Glutamatergic neuron (in vitro differentiated cells): ENCODE measurements around the gene SRPK3. TPM values are rescaled to one million over a fixed set of nuclear protein-coding genes. Genes with fewer than 3 reads are reported as not detected.

Experiments
- DNase-seq: peaks from one replicate; pipeline ENCODE4 v3.0.0; 2022
- H3K27ac Mint-ChIP-seq: one replicate; pipeline ENCODE4 v1.8.0; 2020; ENCODE audit warnings: mild to moderate bottlenecking, mixed read lengths, inconsistent platforms; ENCODE audit not compliant: unreplicated experiment
- H3K27me3 Mint-ChIP-seq: one replicate; pipeline ENCODE4 v1.8.0; 2020; ENCODE audit warnings: mild to moderate bottlenecking, moderate library complexity, mixed read lengths, inconsistent platforms; ENCODE audit not compliant: unreplicated experiment
- H3K36me3 Mint-ChIP-seq: one replicate; pipeline ENCODE4 v1.8.0; 2020; ENCODE audit warnings: mild to moderate bottlenecking, mixed read lengths, inconsistent platforms; ENCODE audit not compliant: unreplicated experiment
- H3K4me1 Mint-ChIP-seq: one replicate; pipeline ENCODE4 v1.8.0; 2020; ENCODE audit warnings: mild to moderate bottlenecking, low read depth, mixed read lengths, inconsistent platforms; ENCODE audit not compliant: unreplicated experiment
- H3K4me3 Mint-ChIP-seq: one replicate; pipeline ENCODE4 v1.8.0; 2020; ENCODE audit warnings: mild to moderate bottlenecking, mixed read lengths, inconsistent platforms; ENCODE audit not compliant: unreplicated experiment
- H3K9me3 Mint-ChIP-seq: one replicate; pipeline ENCODE4 v1.8.0; 2020; ENCODE audit warnings: mild to moderate bottlenecking, moderate library complexity, mixed read lengths, inconsistent platforms; ENCODE audit not compliant: unreplicated experiment
- long read RNA-seq: library from polyadenylated mRNA; unstranded; transcript quantifications from one replicate; pipeline ENCODE4 v2.0.0, GENCODE V29; 2020; ENCODE audit not compliant: unreplicated experiment
- total RNA-seq: library from RNA; stranded (reverse); fragmentation: NEBNext Ultra II Directional; extraction: Animal tissue kit (Norgen Biotek cat#: 25700); gene quantifications from one replicate; pipeline ENCODE4 v1.2.1, GENCODE V29; 2021; ENCODE audit not compliant: unreplicated experiment
- TF ChIP-seq, protein P1 (sequence below): fragments of 200-600 bp; sonication (generic); IDR thresholded peaks from one replicate; pipeline ENCODE4 v1.5.0; 2021; ENCODE audit not compliant: partially characterized antibody, unreplicated experiment

Gene SRPK3, protein sequence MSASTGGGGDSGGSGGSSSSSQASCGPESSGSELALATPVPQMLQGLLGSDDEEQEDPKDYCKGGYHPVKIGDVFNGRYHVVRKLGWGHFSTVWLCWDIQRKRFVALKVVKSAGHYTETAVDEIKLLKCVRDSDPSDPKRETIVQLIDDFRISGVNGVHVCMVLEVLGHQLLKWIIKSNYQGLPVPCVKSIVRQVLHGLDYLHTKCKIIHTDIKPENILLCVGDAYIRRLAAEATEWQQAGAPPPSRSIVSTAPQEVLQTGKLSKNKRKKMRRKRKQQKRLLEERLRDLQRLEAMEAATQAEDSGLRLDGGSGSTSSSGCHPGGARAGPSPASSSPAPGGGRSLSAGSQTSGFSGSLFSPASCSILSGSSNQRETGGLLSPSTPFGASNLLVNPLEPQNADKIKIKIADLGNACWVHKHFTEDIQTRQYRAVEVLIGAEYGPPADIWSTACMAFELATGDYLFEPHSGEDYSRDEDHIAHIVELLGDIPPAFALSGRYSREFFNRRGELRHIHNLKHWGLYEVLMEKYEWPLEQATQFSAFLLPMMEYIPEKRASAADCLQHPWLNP
- total RNA-seq = not detected
- long read RNA-seq = 0 reads

GRCh38 chrX:153780678-153781427, at the start of gene SRPK3:
SRPK3 (plus strand) TSS chrX:153781041; CDS start chrX:153781087, 46 bp downstream.
- Mint-ChIP-seq H3K27ac (peak within 1 kb of the TSS; percentile 18), H3K4me1 (no peaks in the 10 kb centered on the region), H3K36me3 (no peaks in the 10 kb centered on the region), H3K4me3 (no peak within 1 kb of the TSS), H3K27me3 (no peaks in the 10 kb centered on the region), H3K9me3 (no peaks in the 10 kb centered on the region)
- no peak for DNase-seq
- TF ChIP-seq, protein P1, sequence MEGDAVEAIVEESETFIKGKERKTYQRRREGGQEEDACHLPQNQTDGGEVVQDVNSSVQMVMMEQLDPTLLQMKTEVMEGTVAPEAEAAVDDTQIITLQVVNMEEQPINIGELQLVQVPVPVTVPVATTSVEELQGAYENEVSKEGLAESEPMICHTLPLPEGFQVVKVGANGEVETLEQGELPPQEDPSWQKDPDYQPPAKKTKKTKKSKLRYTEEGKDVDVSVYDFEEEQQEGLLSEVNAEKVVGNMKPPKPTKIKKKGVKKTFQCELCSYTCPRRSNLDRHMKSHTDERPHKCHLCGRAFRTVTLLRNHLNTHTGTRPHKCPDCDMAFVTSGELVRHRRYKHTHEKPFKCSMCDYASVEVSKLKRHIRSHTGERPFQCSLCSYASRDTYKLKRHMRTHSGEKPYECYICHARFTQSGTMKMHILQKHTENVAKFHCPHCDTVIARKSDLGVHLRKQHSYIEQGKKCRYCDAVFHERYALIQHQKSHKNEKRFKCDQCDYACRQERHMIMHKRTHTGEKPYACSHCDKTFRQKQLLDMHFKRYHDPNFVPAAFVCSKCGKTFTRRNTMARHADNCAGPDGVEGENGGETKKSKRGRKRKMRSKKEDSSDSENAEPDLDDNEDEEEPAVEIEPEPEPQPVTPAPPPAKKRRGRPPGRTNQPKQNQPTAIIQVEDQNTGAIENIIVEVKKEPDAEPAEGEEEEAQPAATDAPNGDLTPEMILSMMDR = no peak

- Mint-ChIP-seq H3K4me3 (no peak overlapping the region), H3K4me1 (peaks cover 6% of the 10 kb centered on the region), H3K9me3 (peaks cover 4% of the 10 kb centered on the region), H3K27me3 (peaks cover 5% of the 10 kb centered on the region), H3K27ac (no peak overlapping the region), H3K36me3 (peaks cover 16% of the 10 kb centered on the region)
- no peak for DNase-seq
- TF ChIP-seq, protein P1 = no peak
Observed at GRCh38 chrX:153731117-153731844, 49.6 kb upstream of the SRPK3 start.

DNA sequence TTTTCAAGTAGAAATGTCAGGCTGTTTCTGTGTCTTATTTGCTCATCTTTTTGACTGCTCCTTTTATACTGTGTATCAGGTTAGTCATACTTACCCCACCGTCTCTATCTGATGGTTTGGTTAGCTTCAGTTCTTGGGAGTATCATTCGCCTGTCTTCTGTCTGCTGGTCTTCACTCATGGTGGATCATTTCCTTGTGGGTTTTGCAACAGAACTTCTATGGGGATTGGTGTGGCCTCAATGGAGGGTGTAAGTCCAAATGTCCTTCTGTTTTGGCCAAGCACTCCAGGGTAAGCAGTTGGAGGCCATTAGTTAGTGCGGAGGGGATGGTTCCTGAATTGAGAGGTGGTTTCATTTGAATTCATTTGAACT, 49.0 kb upstream of the SRPK3 start:
- Mint-ChIP-seq H3K4me1 (peaks cover 6% of the 10 kb centered on the region), H3K27me3 (peaks cover 5% of the 10 kb centered on the region), H3K4me3 (no peak overlapping the region), H3K36me3 (peaks cover 16% of the 10 kb centered on the region), H3K9me3 (peaks cover 4% of the 10 kb centered on the region), H3K27ac (no peak overlapping the region)
- DNase-seq = no peak
- TF ChIP-seq, protein P1 = no peak

DNA sequence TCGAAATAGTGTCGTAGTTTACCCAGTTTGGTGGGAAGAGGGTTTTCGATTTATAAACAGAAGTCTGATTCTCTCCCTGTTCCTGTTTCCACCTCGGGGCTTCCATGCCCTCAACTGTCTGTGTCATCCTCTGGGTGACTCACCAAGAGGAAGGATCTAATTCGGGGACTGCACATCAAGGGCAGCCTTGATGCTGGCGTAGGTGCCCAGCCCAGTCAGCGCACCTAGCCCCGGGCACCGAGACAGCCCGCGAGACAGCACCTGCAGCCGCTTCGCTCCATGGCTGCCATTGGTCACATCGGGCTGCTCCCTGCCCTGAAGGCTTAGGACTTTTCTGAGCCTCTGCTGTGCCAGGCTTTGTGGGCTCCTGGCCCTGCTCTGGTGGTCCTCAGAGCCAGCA, 48.4 kb upstream of the SRPK3 start:
- H3K27ac Mint-ChIP-seq = no peak overlapping the region

More for the DNA sequence above, 48.4 kb upstream of the SRPK3 start:
- H3K4me3 Mint-ChIP-seq = no peak overlapping the region
- TF ChIP-seq, protein P1 = no peak
- peaks cover 16% of the 10 kb centered on the region for H3K36me3 Mint-ChIP-seq
- no peak for DNase-seq
- H3K4me1 Mint-ChIP-seq = peaks cover 2% of the 10 kb centered on the region
- peaks cover 5% of the 10 kb centered on the region for H3K27me3 Mint-ChIP-seq
- peaks cover 4% of the 10 kb centered on the region for H3K9me3 Mint-ChIP-seq
